HepG2 (cell line): ENCODE results near the gene MAPK10. TPM values are rescaled to one million over a fixed set of nuclear protein-coding genes. Genes with fewer than 3 reads are reported as not detected.

Experiments used
- ATAC-seq: fragments of 200-7000 bp; cut with Tn5 transposase; 3 replicates; pipeline ENCODE4 v1.9.1; 2020; ENCODE audit warnings: mild to moderate bottlenecking, moderate library complexity
- BruUV-seq: library from RNA; stranded (reverse); fragments of 400-500 nt; replicated peaks from 2 replicates; lab custom pipeline; 2021; lab: Mats Ljungman, UMichigan
- CTCF ChIA-PET: fragments of 300-600 bp; formaldehyde crosslinking; extraction: SDS; loops from one replicate; lab custom pipeline; 2021; ENCODE audit warnings: low total read pairs, inconsistent platforms, low intra/inter-chr PET ratio; lab: Yijun Ruan, JAX
- POLR2A ChIA-PET: fragments of 350-600 bp; sonication (Branson Sonifier 250); formaldehyde crosslinking; loops from one replicate; lab custom pipeline; 2020; ENCODE audit warnings: antibody characterized with exemption, inconsistent platforms; lab: Yijun Ruan, JAX
- DNase-seq: peaks from one replicate; pipeline ENCODE4 v3.0.0-alpha.2; 2015; ENCODE audit warnings: low spot score
- FAIRE-seq: peaks from 3 replicates; lab custom pipeline; 2011; peaks lifted over from hg19 to GRCh38; lab: Jason Lieb, UNC
- H2AFZ ChIP-seq: one replicate; pipeline ENCODE4 v1.6.1; 2011; ENCODE audit warnings: low read length, inconsistent platforms
- H3K27ac ChIP-seq: fragments of 300-600 bp; 3 replicates; pipeline ENCODE4 v1.8.0; 2011; ENCODE audit warnings: mixed run types, mild to moderate bottlenecking, mixed read lengths, low read length, inconsistent platforms; ENCODE audit not compliant: insufficient read depth; ENCODE audit errors: extremely low read length
- H3K27me3 ChIP-seq, 2 experiments: fragments of 200-600 bp in 1 of 2; 2 replicates in 1 of 2; 3 replicates in 1 of 2; pipeline versions ENCODE4 v1.6.0 to v1.8.0; 2011; ENCODE audit warnings: low read length in 2 of 2, mild to moderate bottlenecking in 2 of 2, moderate library complexity in 2 of 2, inconsistent platforms in 1 of 2; ENCODE audit not compliant: insufficient read depth in 2 of 2, control insufficient read depth in 1 of 2
- H3K36me3 ChIP-seq, 2 experiments: fragments of 200-600 bp in 1 of 2; replicated peaks in 1 of 2; 2 replicates in 1 of 2; 3 replicates in 1 of 2; pipeline versions ENCODE4 v1.5.1 to v1.8.0; 2011; ENCODE audit warnings: low read length in 2 of 2, inconsistent platforms in 1 of 2; ENCODE audit not compliant: insufficient read depth in 2 of 2, control insufficient read depth in 1 of 2
- H3K4me1 ChIP-seq: 2 replicates; pipeline ENCODE4 v1.5.1; 2012; ENCODE audit warnings: low read length, inconsistent platforms; ENCODE audit not compliant: insufficient read depth
- H3K4me2 ChIP-seq: 2 replicates; pipeline ENCODE4 v1.6.0; 2011; ENCODE audit warnings: low read depth, low read length, inconsistent platforms
- H3K4me3 ChIP-seq, 3 experiments: fragments of 200-600 bp in 1 of 3; sonication (generic), shearing (Covaris generic) in 1 of 3; replicated peaks in 1 of 3; 2 replicates each; pipeline ENCODE4 v1.5.1; 2011 to 2016; ENCODE audit warnings: low read length in 3 of 3, inconsistent platforms in 2 of 3, low read depth in 2 of 3, mild to moderate bottlenecking in 2 of 3, control low read depth in 1 of 3, mixed read lengths in 1 of 3; ENCODE audit not compliant: insufficient read depth in 1 of 3
- H3K79me2 ChIP-seq: one replicate; pipeline ENCODE4 v1.6.1; 2011; ENCODE audit warnings: low read length, inconsistent platforms; ENCODE audit not compliant: insufficient read depth
- H3K9ac ChIP-seq: 2 replicates; pipeline ENCODE4 v1.6.0; 2011; ENCODE audit warnings: mild to moderate bottlenecking, low read depth, low read length, inconsistent platforms; ENCODE audit not compliant: insufficient read depth
- H3K9me3 ChIP-seq: 2 replicates; pipeline ENCODE4 v1.5.1; 2012; ENCODE audit warnings: mild to moderate bottlenecking, low read length
- H4K20me1 ChIP-seq: 2 replicates; pipeline ENCODE4 v1.6.0; 2011; ENCODE audit warnings: inconsistent platforms, mild to moderate bottlenecking, low read length, moderate library complexity; ENCODE audit not compliant: insufficient read depth
- ATRX ChIP-seq: sonication (generic); formaldehyde crosslinking; IDR thresholded peaks from 2 replicates; pipeline ENCODE4 v1.4.0; 2020; ENCODE audit warnings: missing genetic modification reagents, borderline replicate concordance
- E2F5 ChIP-seq: sonication (generic); formaldehyde crosslinking; conservative IDR thresholded peaks from 2 replicates; pipeline ENCODE4 v1.4.0; 2020; ENCODE audit warnings: missing genetic modification reagents
- MYPOP ChIP-seq: sonication (generic); formaldehyde crosslinking; IDR thresholded peaks from 2 replicates; pipeline ENCODE4 v1.8.1; 2023; ENCODE audit warnings: mild to moderate bottlenecking, moderate library complexity, missing genetic modification reagents
- NCOA2 ChIP-seq: sonication (generic); formaldehyde crosslinking; IDR thresholded peaks from 2 replicates; pipeline ENCODE4 v1.8.0; 2022; ENCODE audit warnings: inconsistent platforms
- REL ChIP-seq: sonication (generic); formaldehyde crosslinking; conservative IDR thresholded peaks from 2 replicates; pipeline ENCODE4 v1.8.0; 2022; ENCODE audit warnings: mild to moderate bottlenecking, missing genetic modification reagents, moderate library complexity
- SSRP1 ChIP-seq: IDR thresholded peaks from 2 replicates; pipeline ENCODE4 v1.6.1; 2016; ENCODE audit warnings: control low read depth
- TOE1 ChIP-seq: sonication (generic); formaldehyde crosslinking; IDR thresholded peaks from 2 replicates; pipeline ENCODE4 v1.4.0; 2020; ENCODE audit warnings: mild to moderate bottlenecking, missing genetic modification reagents
- ZC3H4 ChIP-seq: sonication (generic); formaldehyde crosslinking; IDR thresholded peaks from 2 replicates; pipeline ENCODE4 v1.4.0; 2020; ENCODE audit warnings: missing genetic modification reagents, borderline replicate concordance
- ZNF160 ChIP-seq: sonication (generic); formaldehyde crosslinking; IDR thresholded peaks from 2 replicates; pipeline ENCODE4 v1.8.0; 2022; ENCODE audit warnings: mild to moderate bottlenecking, inconsistent platforms, missing genetic modification reagents
- ZNF30 ChIP-seq: sonication (generic); formaldehyde crosslinking; IDR thresholded peaks from 2 replicates; pipeline ENCODE4 v1.5.0; 2020; ENCODE audit warnings: mild to moderate bottlenecking, missing genetic modification reagents
- ZNF513 ChIP-seq: sonication (generic); formaldehyde crosslinking; conservative IDR thresholded peaks from 2 replicates; pipeline ENCODE4 v1.5.0; 2020; ENCODE audit warnings: missing genetic modification reagents
- in situ Hi-C: cut with HindIII; loops from 2 replicates; pipeline ENCODE4 v1.10.0; 2017; ENCODE audit warnings: low pct_unique_long_range_greater_than_20kb; ENCODE audit not compliant: extremely low pct_ligation_motif_present
- intact Hi-C: fragments of 100-400 bp; cut with micrococcal nuclease; formaldehyde crosslinking; loops from one replicate; pipeline ENCODE4 v1.10.0; 2022; ENCODE audit not compliant: unreplicated experiment
- polyA plus RNA-seq, 8 experiments: library from polyadenylated mRNA; depleted of rRNA in 3 of 8; stranded (reverse) in 7 of 8; unstranded in 1 of 8; fragments of >200 nt; fragmentation: Illumina TruSeq in 4 of 8; extraction: Trizol in 4 of 8; gene quantifications; 2 replicates each; pipeline versions ENCODE4 v1.2.1 to v1.2.3, GENCODE V29; 2011 to 2016; ENCODE audit warnings: low read depth in 4 of 8, missing spikeins in 1 of 8, mixed read lengths in 1 of 8; ENCODE audit not compliant: insufficient read depth in 1 of 8
- total RNA-seq, 5 experiments: library from RNA; depleted of rRNA; stranded (reverse); fragments of >200 nt; fragmentation: Illumina TruSeq; extraction: Trizol; gene quantifications; 2 replicates each; pipeline ENCODE4 v1.2.3, GENCODE V29; 2016; ENCODE audit warnings: low read depth in 1 of 5

Gene MAPK10
- total and polyA plus RNA-seq, 2 of the 13 experiments (the other 11 are each of a cell fraction or from before 2014, with no cell fraction given): not detected

GRCh38 chr4:86118711-86119110, 241.1 kb downstream of the MAPK10 start:
- Histone ChIP-seq H3K4me1 (no peaks in the 10 kb centered on the region), H2AFZ (no peak overlapping the region), H3K9ac (no peak overlapping the region), H3K27ac (no peak overlapping the region), H3K36me3 (no peaks in the 10 kb centered on the region), H3K27me3 (no peaks in the 10 kb centered on the region), H4K20me1 (no peaks in the 10 kb centered on the region), H3K4me2 (no peak overlapping the region), H3K79me2 (no peaks in the 10 kb centered on the region), H3K9me3 (no peaks in the 10 kb centered on the region), H3K4me3 (no peak overlapping the region)
- no peak for TF ChIP-seq TOE1 (CRISPR knock-in tag)
- TF ChIP-seq ATRX: no peak
- TF ChIP-seq MYPOP (CRISPR knock-in tag): no peak
- TF ChIP-seq E2F5 (CRISPR knock-in tag): no peak
- TF ChIP-seq ZNF160: no peak
- no peak for TF ChIP-seq SSRP1
- no peak for TF ChIP-seq ZNF513 (CRISPR knock-in tag)
- TF ChIP-seq REL (CRISPR knock-in tag): no peak
- no peak for TF ChIP-seq NCOA2 (CRISPR knock-in tag)
- no peak for TF ChIP-seq ZC3H4
- no peak for TF ChIP-seq ZNF30
- in situ Hi-C loops (no loop called here), intact Hi-C loops (no loop called here)
- DNase-seq (no peak), FAIRE-seq (no peak), ATAC-seq (no peak)
- ChIA-PET CTCF (no interaction called here), POLR2A (no interaction called here)
- BruUV-seq: no TSS peak
